GM19467 (cell line): ENCODE results near the gene LRP1B.
"Not testable (repeated sequence)": the region's sequence is repeated elsewhere in the genome, so short reads cannot be mapped to it uniquely, and the experiment has no call there.

Source experiments
- ATAC-seq: cut with Tn5 transposase; IDR thresholded peaks from one replicate; pipeline ENCODE4 v1.9.1; 2021; ENCODE audit warnings: mild to moderate bottlenecking, moderate library complexity; ENCODE audit not compliant: unreplicated experiment

LRP1B gene

GRCh38 chr2:140348826-140349225, 1782.0 kb downstream of the LRP1B start:
- ATAC-seq, result no peak

- ATAC-seq, result no peak
Observed at GRCh38 chr2:140344838-140345237, 1786.0 kb downstream of the LRP1B start.

GRCh38 chr2:140344266-140344665, 1786.5 kb downstream of the LRP1B start:
- not testable (repeated sequence) for ATAC-seq

GRCh38 chr2:140338795-140339194, 1792.0 kb downstream of the LRP1B start:
- no peak for ATAC-seq

GRCh38 chr2:140337061-140337460, 1793.8 kb downstream of the LRP1B start:
- no peak for ATAC-seq

- ATAC-seq, result no peak
Observed at GRCh38 chr2:140316345-140316744, 1814.5 kb downstream of the LRP1B start.

GRCh38 chr2:140311905-140312304, 1818.9 kb downstream of the LRP1B start:
- ATAC-seq, result no peak

- ATAC-seq, result no peak
Observed at GRCh38 chr2:140308706-140309105, 1822.1 kb downstream of the LRP1B start.

- ATAC-seq, result no peak
Observed at GRCh38 chr2:140307532-140307931, 1823.3 kb downstream of the LRP1B start.

- ATAC-seq, result no peak
Observed at GRCh38 chr2:140295767-140296166, 1835.0 kb downstream of the LRP1B start.

- ATAC-seq, result no peak
Observed at GRCh38 chr2:140288726-140289125, 1842.1 kb downstream of the LRP1B start.

GRCh38 chr2:140288213-140288612, 1842.6 kb downstream of the LRP1B start:
- no peak for ATAC-seq

GRCh38 chr2:140286377-140286776, 1844.4 kb downstream of the LRP1B start:
- ATAC-seq, result no peak

- ATAC-seq, result not testable (repeated sequence)
Observed at GRCh38 chr2:140277344-140277743, 1853.5 kb downstream of the LRP1B start.

GRCh38 chr2:140276661-140277060, 1854.2 kb downstream of the LRP1B start:
- ATAC-seq, result no peak

GRCh38 chr2:140275427-140275826, 1855.4 kb downstream of the LRP1B start:
- ATAC-seq, result no peak

- ATAC-seq, result no peak
Observed at GRCh38 chr2:140274891-140275290, 1855.9 kb downstream of the LRP1B start.

- no peak for ATAC-seq
Observed at GRCh38 chr2:140273958-140274357, 1856.9 kb downstream of the LRP1B start.

GRCh38 chr2:140273408-140273807, 1857.4 kb downstream of the LRP1B start:
- no peak for ATAC-seq

- ATAC-seq, result no peak
Observed at GRCh38 chr2:140270224-140270623, 1860.6 kb downstream of the LRP1B start.

- ATAC-seq, result no peak
Observed at GRCh38 chr2:140269000-140269399, 1861.8 kb downstream of the LRP1B start.

- ATAC-seq, result no peak
Observed at GRCh38 chr2:140262908-140263307, 1867.9 kb downstream of the LRP1B start.

GRCh38 chr2:140257692-140258300, 1873.0 kb downstream of the LRP1B start:
- no peak for ATAC-seq
